ENCODE measurements around the gene SLX4.

Gene SLX4

GRCh38 chr16:3589441-3589921, 21.9 kb downstream of the SLX4 start:
- DNase-seq = peak in 2 of 3 donors; percentile 35 to 41
- H3K36me3 ChIP-seq (ENCODE audit: control insufficient read depth in 4 of 4, insufficient read depth in 4 of 4, low read length in 3 of 4) = peaks cover 0 to 41% (median 6%) of the 10 kb centered on the region in 4 experiments

GRCh38 chr16:3589001-3589400, 22.4 kb downstream of the SLX4 start:
- WGBS (ENCODE audit: insufficient coverage) = 93% methylated on average over 20 of the region's 22 CpGs
- no peak overlapping the region for H3K27ac ChIP-seq (ENCODE audit: insufficient read depth in 1 of 2, low read depth in 1 of 2, low read length in 2 of 2, poor library complexity in 1 of 2, severe bottlenecking in 2 of 2)
- no peaks in the 10 kb centered on the region for H3K9me3 ChIP-seq (ENCODE audit: control extremely low read depth in 1 of 5, control insufficient read depth in 4 of 5, insufficient read depth in 2 of 5, low read depth in 1 of 5, low read length in 4 of 5)
- DNase-seq = no peak
- H3K4me1 ChIP-seq (ENCODE audit: control extremely low read depth in 1 of 4, control insufficient read depth in 4 of 4, insufficient read depth in 4 of 4, low read length in 3 of 4) = peaks cover 0 to 34% (median 25%) of the 10 kb centered on the region in 4 experiments
- H3K4me3 ChIP-seq (ENCODE audit: control insufficient read depth in 1 of 7, extremely low read depth in 1 of 7, insufficient read depth in 4 of 7, low read depth in 2 of 7, low read length in 6 of 7) = peak overlapping the region in 2 of 7 experiments; percentile 44 to 57
- H3K27me3 ChIP-seq (replicated peaks in 2 of 5; ENCODE audit: control insufficient read depth in 4 of 5, insufficient read depth in 5 of 5, low read length in 4 of 5) = no peaks in the 10 kb centered on the region
- H3K36me3 ChIP-seq (ENCODE audit: control insufficient read depth in 4 of 4, insufficient read depth in 4 of 4, low read length in 3 of 4) = peaks cover 0 to 43% (median 7%) of the 10 kb centered on the region in 4 experiments
- CTCF ChIA-PET = no interaction called here
- POLR2A ChIA-PET = no interaction called here

More at GRCh38 chr16:3589441-3589921, 21.9 kb downstream of the SLX4 start:
- CTCF ChIA-PET = interaction anchor here (0.8 kb wide), 1 partner anchor 16 kb away, joined by 3 read pairs; no protein-coding TSS in a partner anchor
- peak overlapping the region in 3 of 7 experiments; percentile 40 to 57 (median 44) for H3K4me3 ChIP-seq (ENCODE audit: control insufficient read depth in 1 of 7, extremely low read depth in 1 of 7, insufficient read depth in 4 of 7, low read depth in 2 of 7, low read length in 6 of 7)
- no peaks in the 10 kb centered on the region for H3K27me3 ChIP-seq (replicated peaks in 2 of 5; ENCODE audit: control insufficient read depth in 4 of 5, insufficient read depth in 5 of 5, low read length in 4 of 5)
- no peak overlapping the region for H3K27ac ChIP-seq (ENCODE audit: insufficient read depth in 1 of 2, low read depth in 1 of 2, low read length in 2 of 2, poor library complexity in 1 of 2, severe bottlenecking in 2 of 2)
- POLR2A ChIA-PET = no interaction called here
- WGBS (ENCODE audit: insufficient coverage) = 9% methylated on average over 22 of the region's 27 CpGs
- H3K9me3 ChIP-seq (ENCODE audit: control extremely low read depth in 1 of 5, control insufficient read depth in 4 of 5, insufficient read depth in 2 of 5, low read depth in 1 of 5, low read length in 4 of 5) = no peaks in the 10 kb centered on the region
- peaks cover 0 to 34% (median 25%) of the 10 kb centered on the region in 4 experiments for H3K4me1 ChIP-seq (ENCODE audit: control extremely low read depth in 1 of 4, control insufficient read depth in 4 of 4, insufficient read depth in 4 of 4, low read length in 3 of 4)

GRCh38 chr16:3587547-3588110, 23.8 kb downstream of the SLX4 start:
- WGBS (ENCODE audit: insufficient coverage) = 97% methylated on average over 11 of the region's 15 CpGs
- peaks cover 0 to 38% (median 25%) of the 10 kb centered on the region in 4 experiments for H3K4me1 ChIP-seq (ENCODE audit: control extremely low read depth in 1 of 4, control insufficient read depth in 4 of 4, insufficient read depth in 4 of 4, low read length in 3 of 4)
- no peaks in the 10 kb centered on the region for H3K9me3 ChIP-seq (ENCODE audit: control extremely low read depth in 1 of 5, control insufficient read depth in 4 of 5, insufficient read depth in 2 of 5, low read depth in 1 of 5, low read length in 4 of 5)
- no peaks in the 10 kb centered on the region for H3K27me3 ChIP-seq (replicated peaks in 2 of 5; ENCODE audit: control insufficient read depth in 4 of 5, insufficient read depth in 5 of 5, low read length in 4 of 5)
- H3K4me3 ChIP-seq (ENCODE audit: control insufficient read depth in 1 of 7, extremely low read depth in 1 of 7, insufficient read depth in 4 of 7, low read depth in 2 of 7, low read length in 6 of 7) = no peak overlapping the region
- ChIA-PET CTCF (no interaction called here), POLR2A (no interaction called here)
- no peak overlapping the region for H3K27ac ChIP-seq (ENCODE audit: insufficient read depth in 1 of 2, low read depth in 1 of 2, low read length in 2 of 2, poor library complexity in 1 of 2, severe bottlenecking in 2 of 2)
- DNase-seq = no peak
- H3K36me3 ChIP-seq (ENCODE audit: control insufficient read depth in 4 of 4, insufficient read depth in 4 of 4, low read length in 3 of 4) = peaks cover 0 to 49% (median 13%) of the 10 kb centered on the region in 4 experiments

- peaks cover 0 to 37% (median 16%) of the 10 kb centered on the region in 4 experiments for H3K36me3 ChIP-seq (ENCODE audit: control insufficient read depth in 4 of 4, insufficient read depth in 4 of 4, low read length in 3 of 4)
- peaks cover 5 to 35% (median 26%) of the 10 kb centered on the region in 4 experiments for H3K4me1 ChIP-seq (ENCODE audit: control extremely low read depth in 1 of 4, control insufficient read depth in 4 of 4, insufficient read depth in 4 of 4, low read length in 3 of 4)
- POLR2A ChIA-PET = no interaction called here
- no peak overlapping the region for H3K27ac ChIP-seq (ENCODE audit: insufficient read depth in 1 of 2, low read depth in 1 of 2, low read length in 2 of 2, poor library complexity in 1 of 2, severe bottlenecking in 2 of 2)
- no peak for DNase-seq
- H3K27me3 ChIP-seq (replicated peaks in 2 of 5; ENCODE audit: control insufficient read depth in 4 of 5, insufficient read depth in 5 of 5, low read length in 4 of 5) = no peaks in the 10 kb centered on the region
- CTCF ChIA-PET = no interaction called here
- H3K9me3 ChIP-seq (ENCODE audit: control extremely low read depth in 1 of 5, control insufficient read depth in 4 of 5, insufficient read depth in 2 of 5, low read depth in 1 of 5, low read length in 4 of 5) = no peaks in the 10 kb centered on the region
- 100% methylated on average over 3 of the region's 8 CpGs for WGBS (ENCODE audit: insufficient coverage)
- H3K4me3 ChIP-seq (ENCODE audit: control insufficient read depth in 1 of 7, extremely low read depth in 1 of 7, insufficient read depth in 4 of 7, low read depth in 2 of 7, low read length in 6 of 7) = no peak overlapping the region
Measured at GRCh38 chr16:3584412-3584811, 27.0 kb downstream of the SLX4 start.

- Histone ChIP-seq H3K36me3 (ENCODE audit: control insufficient read depth in 4 of 4, insufficient read depth in 4 of 4, low read length in 3 of 4) (peaks cover 0 to 30% (median 16%) of the 10 kb centered on the region in 4 experiments), H3K4me3 (ENCODE audit: control insufficient read depth in 1 of 7, extremely low read depth in 1 of 7, insufficient read depth in 4 of 7, low read depth in 2 of 7, low read length in 6 of 7) (no peak overlapping the region), H3K27me3 (replicated peaks in 2 of 5; ENCODE audit: control insufficient read depth in 4 of 5, insufficient read depth in 5 of 5, low read length in 4 of 5) (no peaks in the 10 kb centered on the region), H3K4me1 (ENCODE audit: control extremely low read depth in 1 of 4, control insufficient read depth in 4 of 4, insufficient read depth in 4 of 4, low read length in 3 of 4) (peaks cover 5 to 36% (median 30%) of the 10 kb centered on the region in 4 experiments), H3K27ac (ENCODE audit: insufficient read depth in 1 of 2, low read depth in 1 of 2, low read length in 2 of 2, poor library complexity in 1 of 2, severe bottlenecking in 2 of 2) (no peak overlapping the region), H3K9me3 (ENCODE audit: control extremely low read depth in 1 of 5, control insufficient read depth in 4 of 5, insufficient read depth in 2 of 5, low read depth in 1 of 5, low read length in 4 of 5) (no peaks in the 10 kb centered on the region)
- no peak for DNase-seq
- ChIA-PET CTCF (interaction anchor here (1.2 kb wide), 1 partner anchor 20 kb away, joined by 4 read pairs; no protein-coding TSS in a partner anchor), POLR2A (no interaction called here)
- WGBS (ENCODE audit: insufficient coverage) = 100% methylated on average over 11 of the region's 16 CpGs
Measured at GRCh38 chr16:3583303-3584038, 27.9 kb downstream of the SLX4 start.

GRCh38 chr16:3582276-3583165, 28.9 kb downstream of the SLX4 start:
- Histone ChIP-seq H3K36me3 (ENCODE audit: control insufficient read depth in 4 of 4, insufficient read depth in 4 of 4, low read length in 3 of 4) (peaks cover 0 to 24% (median 15%) of the 10 kb centered on the region in 4 experiments), H3K4me1 (ENCODE audit: control extremely low read depth in 1 of 4, control insufficient read depth in 4 of 4, insufficient read depth in 4 of 4, low read length in 3 of 4) (peaks cover 5 to 46% (median 38%) of the 10 kb centered on the region in 4 experiments), H3K27me3 (replicated peaks in 2 of 5; ENCODE audit: control insufficient read depth in 4 of 5, insufficient read depth in 5 of 5, low read length in 4 of 5) (no peaks in the 10 kb centered on the region), H3K27ac (ENCODE audit: insufficient read depth in 1 of 2, low read depth in 1 of 2, low read length in 2 of 2, poor library complexity in 1 of 2, severe bottlenecking in 2 of 2) (no peak overlapping the region), H3K4me3 (ENCODE audit: control insufficient read depth in 1 of 7, extremely low read depth in 1 of 7, insufficient read depth in 4 of 7, low read depth in 2 of 7, low read length in 6 of 7) (no peak overlapping the region), H3K9me3 (ENCODE audit: control extremely low read depth in 1 of 5, control insufficient read depth in 4 of 5, insufficient read depth in 2 of 5, low read depth in 1 of 5, low read length in 4 of 5) (no peaks in the 10 kb centered on the region)
- WGBS (ENCODE audit: insufficient coverage) = 95% methylated on average over 33 of the region's 36 CpGs
- CTCF ChIA-PET = interaction anchor here (1.2 kb wide), 1 partner anchor 21 kb away, joined by 4 read pairs; no protein-coding TSS in a partner anchor
- no peak for DNase-seq
- POLR2A ChIA-PET = no interaction called here
